GM18505 (cell line): ENCODE results near the gene TWF2.

Experiments
- ATAC-seq: cut with Tn5 transposase; IDR thresholded peaks from one replicate; pipeline ENCODE4 v1.9.1; 2021; ENCODE audit not compliant: unreplicated experiment
- POLR2A ChIP-seq: IDR thresholded peaks from 4 replicates; pipeline ENCODE4 v1.6.1; 2011; ENCODE audit warnings: borderline replicate concordance; ENCODE audit not compliant: insufficient read depth, insufficient read length; ENCODE audit errors: extremely low read depth

The TWF2 gene

GRCh38 chr3:52218937-52219650, 19.9 kb downstream of the TWF2 start:
- no peak for ATAC-seq
- no peak for TF ChIP-seq POLR2A

DNA sequence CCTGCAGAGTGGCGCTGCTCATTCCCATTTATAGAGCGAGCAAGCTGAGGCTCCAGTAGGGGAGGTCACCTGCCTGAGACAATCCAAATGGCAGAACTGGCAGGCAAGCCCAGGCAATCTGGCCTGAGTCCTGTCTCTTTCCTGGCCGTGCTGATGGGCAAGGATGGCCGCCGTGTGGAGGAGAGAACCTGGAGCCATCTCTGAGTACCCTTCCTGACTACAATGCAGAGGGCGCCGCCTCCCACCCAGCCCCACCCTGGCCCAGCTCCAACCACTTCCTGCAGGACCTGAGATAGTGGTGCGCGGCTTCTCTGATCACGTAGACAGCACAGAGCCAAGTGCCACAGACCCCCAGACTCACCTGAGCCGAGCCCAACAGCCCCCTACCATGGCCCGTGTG, 20.5 kb downstream of the TWF2 start:
- no peak for TF ChIP-seq POLR2A

DNA sequence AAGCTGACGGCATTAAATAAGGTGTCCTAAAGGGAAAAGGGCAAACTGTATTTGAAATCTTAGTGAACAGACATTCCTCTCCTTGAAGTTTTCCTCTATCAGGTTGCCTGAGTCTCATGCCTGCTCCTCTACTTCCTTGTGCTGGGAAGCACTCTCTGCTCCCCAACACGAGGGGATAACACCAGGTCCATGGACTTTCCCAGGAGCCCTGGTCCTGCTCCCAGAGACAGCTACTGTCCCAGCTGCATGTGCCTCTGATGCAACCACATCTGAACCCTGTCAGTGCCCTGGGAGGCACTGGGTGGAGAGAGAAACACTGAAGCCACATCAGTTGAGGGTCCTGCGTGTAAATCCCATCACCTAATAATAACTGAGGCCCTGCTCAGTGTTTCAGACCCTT, 20.9 kb downstream of the TWF2 start:
- no peak for TF ChIP-seq POLR2A
- no peak for ATAC-seq

More for the DNA sequence above, 20.5 kb downstream of the TWF2 start:
- ATAC-seq, result no peak

GRCh38 chr3:52217409-52217805, 21.6 kb downstream of the TWF2 start:
- TF ChIP-seq POLR2A, result no peak
- ATAC-seq, result no peak

- no peak for TF ChIP-seq POLR2A
- no peak for ATAC-seq
These were observed 22.2 kb downstream of the TWF2 start for GRCh38 chr3:52216585-52217408.

- no peak for TF ChIP-seq POLR2A
- ATAC-seq, result no peak
These were observed 23.6 kb downstream of the TWF2 start for GRCh38 chr3:52215351-52215750.

DNA sequence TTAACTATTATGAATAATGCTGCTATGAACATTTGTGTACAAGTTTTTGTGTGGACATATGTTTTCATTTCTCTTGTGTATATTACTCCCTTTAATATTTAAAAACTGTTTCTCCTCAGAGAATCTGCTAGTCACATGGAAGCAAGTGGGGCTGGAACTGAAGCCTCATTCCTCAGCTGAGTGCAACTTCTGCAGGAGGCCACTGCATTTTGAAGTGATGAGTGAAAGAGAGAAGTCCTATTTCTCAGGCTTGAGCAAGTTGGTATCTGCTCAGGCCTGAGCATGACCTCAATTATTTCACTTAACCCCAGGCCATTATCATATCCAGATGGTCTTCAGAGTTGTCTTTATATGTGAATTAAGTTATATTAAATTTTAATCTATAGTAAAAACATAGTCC, 25.1 kb downstream of the TWF2 start:
- ATAC-seq, result no peak
- no peak for TF ChIP-seq POLR2A

GRCh38 chr3:52213005-52213404, 26.0 kb downstream of the TWF2 start:
- no peak for ATAC-seq
- TF ChIP-seq POLR2A, result no peak

DNA sequence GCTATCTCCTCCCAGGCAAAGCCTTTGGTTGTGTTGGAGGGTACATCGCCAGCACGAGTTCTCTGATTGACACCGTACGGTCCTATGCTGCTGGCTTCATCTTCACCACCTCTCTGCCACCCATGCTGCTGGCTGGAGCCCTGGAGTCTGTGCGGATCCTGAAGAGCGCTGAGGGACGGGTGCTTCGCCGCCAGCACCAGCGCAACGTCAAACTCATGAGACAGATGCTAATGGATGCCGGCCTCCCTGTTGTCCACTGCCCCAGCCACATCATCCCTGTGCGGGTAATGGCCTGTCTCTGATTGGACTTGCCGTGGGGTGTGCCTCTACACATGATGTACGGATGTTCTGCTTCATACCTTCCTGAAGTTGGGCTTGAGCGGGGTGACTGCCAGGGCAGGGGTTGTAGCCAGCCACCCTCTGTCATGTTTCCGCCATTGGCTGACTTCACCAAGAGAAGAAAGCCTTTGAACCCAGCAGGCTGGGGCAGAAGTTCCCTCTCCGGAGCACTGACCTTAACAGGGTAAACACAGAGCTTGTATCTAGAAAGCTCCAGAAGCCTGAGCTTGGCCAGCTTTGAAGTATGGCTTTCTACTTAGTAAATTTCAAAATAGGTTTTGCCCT, 27.6 kb downstream of the TWF2 start:
- no peak for ATAC-seq
- no peak for TF ChIP-seq POLR2A

DNA sequence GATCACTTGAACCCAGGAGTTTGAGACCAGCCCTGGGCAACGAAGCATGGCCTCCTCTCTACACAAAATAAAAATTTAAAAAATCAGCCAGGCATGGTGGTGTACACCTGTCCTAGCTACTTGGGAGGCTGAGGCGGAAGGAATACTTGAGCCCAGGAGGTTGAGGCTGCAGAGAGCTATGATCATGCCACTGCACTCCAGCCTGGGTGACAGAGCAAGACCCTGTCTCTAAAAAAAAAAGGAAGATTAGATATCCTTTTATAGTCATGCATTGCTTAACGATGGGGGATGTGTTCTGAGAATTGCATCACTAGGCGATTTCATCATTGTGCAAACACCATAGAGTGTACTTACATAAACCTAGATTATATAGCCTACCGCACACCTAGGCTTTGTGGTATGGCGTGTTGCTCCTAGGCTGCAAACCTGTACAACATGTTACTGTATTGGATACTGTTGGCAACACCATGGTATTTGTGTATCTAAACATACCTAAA, 28.4 kb downstream of the TWF2 start:
- TF ChIP-seq POLR2A, result no peak
- ATAC-seq, result no peak

- no peak for TF ChIP-seq POLR2A
- ATAC-seq, result no peak
These were observed 28.9 kb downstream of the TWF2 start for GRCh38 chr3:52210037-52210436.

GRCh38 chr3:52208556-52208955, 30.4 kb downstream of the TWF2 start:
- TF ChIP-seq POLR2A, result no peak
- ATAC-seq, result no peak

- no peak for TF ChIP-seq POLR2A
- no peak for ATAC-seq
These were observed 33.1 kb downstream of the TWF2 start for GRCh38 chr3:52205727-52206372.
